Measurements from ENCODE around the gene KIAA0232.

KIAA0232 gene

GRCh38 chr4:6932918-6933317, 150.4 kb downstream of the KIAA0232 start:
- in situ Hi-C loops (cut with HindIII; ENCODE audit: low sequenced_read_pairs) = no loop called here
